IPS-18c (cell line): ENCODE data around the gene PIGA.
"Not testable (repeated sequence)": the region's sequence is repeated elsewhere in the genome, so short reads cannot be mapped to it uniquely, and the experiment has no call there.

ENCODE experiments used
- H3K4me3 ChIP-seq: 2 replicates; pipeline ENCODE4 v1.7.0; 2013; ENCODE audit warnings: low read depth, mild to moderate bottlenecking, low read length, moderate library complexity; ENCODE audit not compliant: insufficient read depth
- H3K9me3 ChIP-seq: one replicate; pipeline ENCODE4 v1.6.1; 2013; ENCODE audit warnings: mild to moderate bottlenecking, low read length, moderate library complexity; ENCODE audit not compliant: control insufficient read depth, insufficient read depth

The PIGA gene

GRCh38 chrX:15277604-15278003 is 57.7 kb downstream of the PIGA start:
- peaks cover 4% of the 10 kb centered on the region for H3K9me3 ChIP-seq

GRCh38 chrX:15274946-15275345 is 60.4 kb downstream of the PIGA start:
- Histone ChIP-seq H3K4me3 (no peak overlapping the region), H3K9me3 (peaks cover 4% of the 10 kb centered on the region)

More at GRCh38 chrX:15277604-15278003, 57.7 kb downstream of the PIGA start:
- no peak overlapping the region for H3K4me3 ChIP-seq

DNA sequence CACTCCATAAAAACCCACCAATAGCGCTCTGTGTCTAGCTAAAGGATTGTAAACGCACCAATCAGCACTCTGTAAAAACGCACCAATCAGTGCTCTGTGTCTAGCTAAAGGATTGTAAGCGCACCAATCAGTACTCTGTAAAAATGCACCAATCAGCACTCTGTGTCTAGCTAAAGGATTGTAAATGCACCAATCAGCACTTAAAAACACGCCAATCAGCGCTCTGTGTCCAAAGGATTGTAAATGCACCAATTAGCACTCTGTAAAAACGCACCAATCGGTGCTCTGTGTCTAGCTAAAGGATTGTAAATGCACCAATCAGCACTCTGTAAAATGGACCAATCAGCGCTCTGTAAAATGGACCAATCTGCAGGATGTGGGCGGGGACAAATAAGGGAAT is 62.0 kb downstream of the PIGA start:
- not testable (repeated sequence) for H3K9me3 ChIP-seq, H3K4me3 ChIP-seq

- H3K4me3 ChIP-seq, result no peak overlapping the region
- peaks cover 4% of the 10 kb centered on the region for H3K9me3 ChIP-seq
Measured at GRCh38 chrX:15271757-15272156, 63.6 kb downstream of the PIGA start.

DNA sequence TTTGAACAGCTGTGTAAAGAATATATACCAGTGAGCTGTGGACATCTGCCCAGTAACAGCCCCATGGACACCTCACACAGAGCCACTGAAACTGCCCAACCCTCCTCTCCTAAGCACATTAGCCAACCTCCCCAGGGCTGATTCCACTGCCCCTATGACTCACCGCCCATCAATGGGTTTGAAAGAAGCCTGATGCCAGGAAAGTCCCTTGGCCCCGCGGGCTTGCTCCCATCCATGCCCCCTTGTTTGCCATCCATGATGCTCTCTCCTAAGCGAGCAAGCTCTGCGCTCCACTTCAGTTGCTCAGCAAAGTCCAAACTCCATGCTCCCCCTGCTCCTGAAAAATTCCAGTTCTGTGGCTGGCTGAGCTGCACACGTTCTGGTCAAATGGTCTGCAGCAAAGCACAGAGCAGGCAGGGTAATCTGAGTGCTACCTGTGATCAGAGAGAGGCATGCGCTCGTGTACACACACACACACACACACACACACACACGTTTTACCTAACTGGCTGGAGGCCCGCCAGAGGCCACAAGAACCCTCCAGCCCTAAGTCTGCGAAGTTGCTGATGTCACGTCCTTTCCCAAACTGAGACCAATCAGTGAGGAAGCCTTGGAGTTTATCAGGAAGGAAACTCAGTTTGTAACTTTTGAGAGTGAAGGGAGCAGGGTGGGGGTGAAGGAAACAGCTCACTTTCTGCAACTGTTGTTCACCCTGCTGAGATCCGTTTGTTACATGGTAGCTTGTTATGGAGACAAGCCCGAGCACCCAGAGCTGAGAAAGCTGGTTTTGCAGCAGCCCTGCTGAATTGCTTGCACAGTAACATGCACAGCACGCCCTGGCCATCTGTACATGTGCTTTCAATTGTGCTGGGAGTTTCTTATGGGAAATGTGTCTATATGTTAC is 65.5 kb downstream of the PIGA start, which contains the start of gene ASB9:
Gene ASB9, minus strand, starts transcription at position 466 of the 904 bp plus-strand sequence. Its CDS starts 209 bp downstream, at position 257.
- Histone ChIP-seq H3K9me3 (peaks cover 6% of the 10 kb centered on the region), H3K4me3 (no peak within 1 kb of the TSS)
